B cell (primary cell): ENCODE results near the gene PPP1R2. TPM values are rescaled to one million over a fixed set of nuclear protein-coding genes. Genes with fewer than 3 reads are reported as not detected.
"Not testable (repeated sequence)": the region's sequence is repeated elsewhere in the genome, so short reads cannot be mapped to it uniquely, and the experiment has no call there.

ENCODE experiments used
- ATAC-seq: fragments of 200-7000 bp; cut with Tn5 transposase; one replicate; pipeline ENCODE4 v1.10.0; 2021; ENCODE audit warnings: low read depth, mild to moderate bottlenecking, moderate number of reproducible peaks, moderate library complexity
- CTCF ChIA-PET: fragments of 350-600 bp; sonication (Branson Sonifier 250); formaldehyde crosslinking; loops from one replicate; lab custom pipeline; 2021; ENCODE audit warnings: antibody characterized with exemption, inconsistent platforms; lab: Charles Lee
- POLR2A ChIA-PET: fragments of 350-600 bp; sonication (Branson Sonifier 250); formaldehyde crosslinking; loops from one replicate; lab custom pipeline; 2021; ENCODE audit warnings: antibody characterized with exemption; lab: Charles Lee
- DNase-seq: peaks from one replicate; pipeline ENCODE4 v3.0.0; 2013
- H2AFZ ChIP-seq: 2 replicates; pipeline ENCODE4 v1.6.1; 2012; ENCODE audit warnings: mild to moderate bottlenecking, low read depth, low read length; ENCODE audit not compliant: insufficient read depth, poor library complexity, severe bottlenecking
- H3K27ac ChIP-seq, 2 donors: 1 replicate in 1 of 2; 2 replicates in 1 of 2; pipeline ENCODE4 v1.5.1; 2012 to 2013; ENCODE audit warnings: low read length in 2 of 2, mild to moderate bottlenecking in 2 of 2, moderate library complexity in 1 of 2
- H3K27me3 ChIP-seq, 4 experiments: fragments of 200-600 bp in 1 of 4; sonication (generic) in 1 of 4; replicated peaks in 1 of 4; 1 replicate in 2 of 4; 2 replicates in 2 of 4; pipeline versions ENCODE4 v1.6.1 to v1.7.0; 2013 to 2016; ENCODE audit warnings: low read length in 3 of 4, mild to moderate bottlenecking in 2 of 4, mixed read lengths in 1 of 4, moderate library complexity in 1 of 4; ENCODE audit not compliant: insufficient read depth in 4 of 4, control insufficient read depth in 3 of 4; ENCODE audit errors: control extremely low read depth in 1 of 4
- H3K36me3 ChIP-seq, 2 experiments: replicated peaks in 1 of 2; 1 replicate in 1 of 2; 2 replicates in 1 of 2; pipeline versions ENCODE4 v1.6.1 to v1.7.1; 2013; ENCODE audit warnings: low read length in 1 of 2; ENCODE audit not compliant: insufficient read depth in 2 of 2, control insufficient read depth in 1 of 2; ENCODE audit errors: control extremely low read depth in 1 of 2, extremely low read depth in 1 of 2
- H3K4me1 ChIP-seq, 2 donors: fragments of 200-600 bp in 1 of 2; sonication (generic) in 1 of 2; 1 replicate in 1 of 2; 2 replicates in 1 of 2; pipeline versions ENCODE4 v1.5.1 to v1.6.1; 2013 to 2017; ENCODE audit warnings: low read length in 2 of 2; ENCODE audit not compliant: control insufficient read depth in 2 of 2, insufficient read depth in 2 of 2
- H3K4me2 ChIP-seq: replicated peaks from 2 replicates; pipeline ENCODE3; 2012; ENCODE audit warnings: mild to moderate bottlenecking, low read depth, low read length; ENCODE audit not compliant: poor library complexity, severe bottlenecking
- H3K4me3 ChIP-seq, 5 experiments: fragments of 200-600 bp in 1 of 5; sonication (generic) in 1 of 5; 1 replicate in 3 of 5; 2 replicates in 2 of 5; pipeline versions ENCODE4 v1.5.1 to v1.7.0; 2011 to 2016; ENCODE audit warnings: low read length in 4 of 5, mild to moderate bottlenecking in 4 of 5, low read depth in 2 of 5, control low read depth in 1 of 5, moderate library complexity in 1 of 5; ENCODE audit not compliant: insufficient read depth in 1 of 5; ENCODE audit errors: control extremely low read depth in 1 of 5, extremely low read depth in 1 of 5
- H3K79me2 ChIP-seq: fragments of 200-600 bp; sonication (generic); one replicate; pipeline ENCODE4 v1.6.0; 2016; ENCODE audit warnings: low read length; ENCODE audit not compliant: control insufficient read depth, insufficient read depth
- H3K9ac ChIP-seq: fragments of 200-600 bp; sonication (generic); 2 replicates; pipeline ENCODE4 v1.6.1; 2017; ENCODE audit warnings: mild to moderate bottlenecking, low read length, moderate library complexity
- H3K9me3 ChIP-seq, 3 donors: one replicate each; pipeline versions ENCODE4 v1.6.1 to v1.7.1; 2013; ENCODE audit warnings: low read length in 2 of 3; ENCODE audit not compliant: control insufficient read depth in 2 of 3, insufficient read depth in 1 of 3; ENCODE audit errors: control extremely low read depth in 1 of 3
- H4K20me1 ChIP-seq: 2 replicates; pipeline ENCODE4 v1.6.0; 2012; ENCODE audit warnings: mild to moderate bottlenecking, low read length; ENCODE audit not compliant: insufficient read depth, control insufficient read depth, poor library complexity, severe bottlenecking
- H3K27ac Mint-ChIP-seq: one replicate; pipeline ENCODE4 v1.8.0; 2021; ENCODE audit warnings: mixed read lengths
- H3K27me3 Mint-ChIP-seq: one replicate; pipeline ENCODE4 v1.8.0; 2021; ENCODE audit warnings: mixed read lengths
- H3K4me1 Mint-ChIP-seq: one replicate; pipeline ENCODE4 v1.8.0; 2021; ENCODE audit warnings: mixed read lengths
- H3K4me3 Mint-ChIP-seq: one replicate; pipeline ENCODE4 v1.8.0; 2021; ENCODE audit warnings: mixed read lengths
- H3K9me3 Mint-ChIP-seq: one replicate; pipeline ENCODE4 v1.8.0; 2022; ENCODE audit warnings: mixed read lengths; ENCODE audit not compliant: insufficient read depth
- EZH2 ChIP-seq: IDR thresholded peaks from 2 replicates; pipeline ENCODE4 v1.6.1; 2012; ENCODE audit warnings: borderline replicate concordance, low read depth, mild to moderate bottlenecking, moderate library complexity, low read length; ENCODE audit not compliant: insufficient read depth, poor library complexity, severe bottlenecking
- WGBS: methylation state at CpG from one replicate; pipeline ENCODE4 v1.1.5; 2013; ENCODE audit warnings: missing lambda C conversion rate; ENCODE audit not compliant: insufficient coverage; 5-methylcytosine and 5-hydroxymethylcytosine counted together
- intact Hi-C: fragments of 100-400 bp; cut with micrococcal nuclease; formaldehyde crosslinking; loops from one replicate; pipeline ENCODE4 v1.10.0; 2022
- polyA plus RNA-seq: library from polyadenylated mRNA; depleted of rRNA; stranded (reverse); fragments of >200 nt; gene quantifications from 2 replicates; pipeline ENCODE4 v1.2.3, GENCODE V29; 2012
- total RNA-seq, 2 donors: library from RNA; stranded (reverse); fragments of 120-200 nt in 1 of 2; gene quantifications; 1 replicate in 1 of 2; 2 replicates in 1 of 2; pipeline versions ENCODE4 v1.2.3 to v1.2.4, GENCODE V29; 2013 to 2022
- TF ChIP-seq, protein P1 (sequence below): fragments of 200-600 bp; IDR thresholded peaks from one replicate; pipeline ENCODE4 v1.8.0; 2022; ENCODE audit warnings: antibody characterized with exemption, mild to moderate bottlenecking

PPP1R2 gene
- total and polyA plus RNA-seq, 2 donors (not counting 1 experiment from before 2014, with no cell fraction given): 39.1 to 73.8 TPM

DNA sequence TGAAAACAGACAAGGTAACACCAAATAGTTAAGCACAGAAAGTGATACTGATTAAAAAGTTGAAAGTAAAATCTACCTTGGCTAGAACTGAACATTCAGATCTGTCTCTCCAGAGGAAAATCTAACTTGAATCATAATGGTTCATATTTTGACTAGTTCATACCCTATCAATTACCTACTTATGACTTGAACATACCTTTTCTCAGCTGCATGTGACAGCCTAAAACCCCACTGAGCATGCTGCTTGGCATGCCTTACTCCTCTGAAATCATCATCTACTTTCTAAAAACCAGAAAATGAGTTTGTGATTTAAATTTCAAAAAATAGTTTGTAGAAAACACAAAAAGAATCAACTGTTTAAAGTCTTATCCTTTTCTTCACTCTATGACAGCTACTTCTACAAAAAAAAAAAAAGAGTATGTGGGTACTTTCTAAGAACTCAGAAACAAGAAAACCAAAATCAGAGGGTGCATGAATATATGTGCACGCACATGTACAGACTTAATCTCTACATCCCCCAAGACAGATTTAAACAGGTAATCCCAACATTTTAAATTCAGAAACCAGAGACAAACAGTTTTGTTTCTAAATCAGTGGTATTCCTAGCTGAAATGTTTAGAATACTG is 28.4 kb downstream of the PPP1R2 start:
- WGBS: no CpG with 5 or more reads among the region's 1 CpG
- POLR2A ChIA-PET, H3K9ac ChIP-seq, H3K27ac Mint-ChIP-seq, intact Hi-C loops, H3K4me1 ChIP-seq, H3K4me3 Mint-ChIP-seq, H3K27ac ChIP-seq, H3K4me1 Mint-ChIP-seq, DNase-seq, H3K9me3 ChIP-seq, H3K79me2 ChIP-seq, H2AFZ ChIP-seq, H3K4me2 ChIP-seq, H3K27me3 ChIP-seq, H3K9me3 Mint-ChIP-seq, H3K27me3 Mint-ChIP-seq, ATAC-seq, H3K4me3 ChIP-seq: not testable (repeated sequence)
- CTCF ChIA-PET: interaction anchor here (1.5 to 14.5 kb wide), 2 partner anchors 9 to 241 kb away, joined by 3 to 203 read pairs; partner anchors contain the start of gene XXYLT1
- H3K36me3 ChIP-seq: peaks cover 6 to 54% of the 10 kb centered on the region in 2 experiments
- H4K20me1 ChIP-seq: peaks cover 17% of the 10 kb centered on the region

DNA sequence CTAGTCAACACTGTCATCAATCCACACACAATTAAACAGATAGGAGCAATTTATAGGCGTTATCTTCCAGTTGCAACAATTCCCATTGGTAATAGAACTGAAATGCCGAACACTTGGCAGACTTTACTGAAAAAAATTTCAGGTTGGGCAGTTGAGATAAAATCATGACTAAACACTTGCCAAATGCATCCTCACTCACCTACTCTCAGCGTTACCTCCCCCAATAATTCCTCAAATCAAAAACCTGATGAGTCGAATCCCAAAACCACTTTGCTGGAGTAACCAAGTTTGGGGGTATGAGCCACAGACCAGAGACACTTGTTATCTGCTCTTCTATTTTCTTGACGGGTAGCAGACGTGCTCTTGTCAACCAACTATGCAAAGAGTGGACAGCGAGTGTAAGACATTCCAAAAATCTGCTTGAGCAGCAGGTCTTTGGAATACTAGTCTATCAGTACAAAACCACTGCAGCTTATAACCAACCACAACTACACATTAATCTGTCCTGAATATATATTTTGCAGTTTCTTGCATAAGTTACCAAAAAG is 30.3 kb downstream of the PPP1R2 start:
- H3K4me3 Mint-ChIP-seq: no peak overlapping the region
- POLR2A ChIA-PET: no interaction called here
- ATAC-seq: no peak
- CTCF ChIA-PET: interaction anchor here (14.5 kb wide), 1 partner anchor 239 kb away, joined by 203 read pairs; the partner anchor contains the start of gene XXYLT1
- Histone ChIP-seq H3K27ac (no peak overlapping the region), H3K4me1 (peaks cover 4 to 6% of the 10 kb centered on the region in 2 donors), H4K20me1 (peaks cover 14% of the 10 kb centered on the region), H3K4me3 (no peak overlapping the region), H3K9me3 (no peaks in the 10 kb centered on the region), H3K79me2 (peaks cover 4% of the 10 kb centered on the region), H3K9ac (no peak overlapping the region), H2AFZ (no peak overlapping the region), H3K4me2 (no peak overlapping the region), H3K36me3 (peaks cover 6 to 53% of the 10 kb centered on the region in 2 experiments), H3K27me3 (no peaks in the 10 kb centered on the region)
- no peaks in the 10 kb centered on the region for H3K9me3 Mint-ChIP-seq
- no peak overlapping the region for H3K27ac Mint-ChIP-seq
- TF ChIP-seq EZH2: no peak
- TF ChIP-seq, protein P1, sequence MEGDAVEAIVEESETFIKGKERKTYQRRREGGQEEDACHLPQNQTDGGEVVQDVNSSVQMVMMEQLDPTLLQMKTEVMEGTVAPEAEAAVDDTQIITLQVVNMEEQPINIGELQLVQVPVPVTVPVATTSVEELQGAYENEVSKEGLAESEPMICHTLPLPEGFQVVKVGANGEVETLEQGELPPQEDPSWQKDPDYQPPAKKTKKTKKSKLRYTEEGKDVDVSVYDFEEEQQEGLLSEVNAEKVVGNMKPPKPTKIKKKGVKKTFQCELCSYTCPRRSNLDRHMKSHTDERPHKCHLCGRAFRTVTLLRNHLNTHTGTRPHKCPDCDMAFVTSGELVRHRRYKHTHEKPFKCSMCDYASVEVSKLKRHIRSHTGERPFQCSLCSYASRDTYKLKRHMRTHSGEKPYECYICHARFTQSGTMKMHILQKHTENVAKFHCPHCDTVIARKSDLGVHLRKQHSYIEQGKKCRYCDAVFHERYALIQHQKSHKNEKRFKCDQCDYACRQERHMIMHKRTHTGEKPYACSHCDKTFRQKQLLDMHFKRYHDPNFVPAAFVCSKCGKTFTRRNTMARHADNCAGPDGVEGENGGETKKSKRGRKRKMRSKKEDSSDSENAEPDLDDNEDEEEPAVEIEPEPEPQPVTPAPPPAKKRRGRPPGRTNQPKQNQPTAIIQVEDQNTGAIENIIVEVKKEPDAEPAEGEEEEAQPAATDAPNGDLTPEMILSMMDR: no peak
- intact Hi-C loops: no loop called here
- no peaks in the 10 kb centered on the region for H3K27me3 Mint-ChIP-seq
- 94% methylated on average over 6 of the region's 7 CpGs for WGBS
- H3K4me1 Mint-ChIP-seq: peaks cover 11% of the 10 kb centered on the region
- no peak for DNase-seq
